GM12873 (cell line): ENCODE data around the gene EPB41L4B.

Experiments
- CTCF ChIP-seq: IDR thresholded peaks from 2 replicates; pipeline ENCODE4 v1.5.1; 2012; ENCODE audit warnings: low read depth, mild to moderate bottlenecking, moderate library complexity, low read length, control low read depth; ENCODE audit not compliant: insufficient read depth; ENCODE audit errors: missing control alignments

EPB41L4B gene

GRCh38 chr9:109320742-109321448 lies at the start of gene EPB41L4B:
EPB41L4B (minus strand) TSS chr9:109321059; CDS start chr9:109320446, 613 bp downstream.
- TF ChIP-seq CTCF = peak; percentile 81

GRCh38 chr9:109369285-109369684 lies 48.4 kb upstream of the EPB41L4B start:
- TF ChIP-seq CTCF = no peak

- no peak for TF ChIP-seq CTCF
These were observed 39.9 kb upstream of the EPB41L4B start for GRCh38 chr9:109360771-109361170.

GRCh38 chr9:109355564-109356297 lies 34.9 kb upstream of the EPB41L4B start:
- no peak for TF ChIP-seq CTCF

- no peak for TF ChIP-seq CTCF
These were observed 33.3 kb upstream of the EPB41L4B start for GRCh38 chr9:109354190-109354589.

GRCh38 chr9:109351032-109351431 lies 30.2 kb upstream of the EPB41L4B start:
- TF ChIP-seq CTCF = no peak

GRCh38 chr9:109349421-109349846 lies 28.6 kb upstream of the EPB41L4B start:
- no peak for TF ChIP-seq CTCF
